Bone marrow (tissue), 2 donors: Measurements from ENCODE around the gene FOSL2.

Source experiments
- DNase-seq, 2 donors: peaks; one replicate each; lab custom pipeline; 2025; lab: John Stamatoyannopoulos, UW

Gene FOSL2

GRCh38 chr2:28451793-28452533, 59.3 kb downstream of the FOSL2 start:
- no peak for DNase-seq

DNA sequence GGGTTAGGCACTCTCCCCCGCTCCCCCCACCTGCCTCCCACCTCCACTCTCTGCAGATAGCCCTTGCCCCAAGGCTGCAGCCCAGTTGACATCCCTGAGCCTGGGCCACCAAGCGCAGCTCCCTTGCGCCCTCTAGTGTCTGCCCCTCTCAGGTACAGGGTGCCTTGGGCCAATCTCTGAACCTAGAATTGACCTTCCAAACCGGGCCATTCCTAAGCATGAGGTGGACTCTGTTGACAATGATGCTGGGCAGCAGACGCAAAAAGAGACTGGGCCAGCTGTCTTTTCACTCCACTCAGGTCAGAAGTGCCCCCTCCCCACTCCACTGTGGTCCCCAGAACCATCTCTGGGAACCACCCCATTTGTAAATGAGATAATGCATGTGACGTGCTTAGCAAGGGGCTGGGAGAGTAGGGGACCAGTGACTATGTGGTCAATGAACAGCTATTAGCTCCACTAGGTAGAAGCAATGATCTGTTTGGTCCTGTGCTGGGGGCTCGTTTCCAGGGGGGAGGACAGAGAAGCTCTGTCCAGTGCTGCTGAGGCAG, 60.0 kb downstream of the FOSL2 start:
- DNase-seq, result peak; percentile 34 to 63

DNA sequence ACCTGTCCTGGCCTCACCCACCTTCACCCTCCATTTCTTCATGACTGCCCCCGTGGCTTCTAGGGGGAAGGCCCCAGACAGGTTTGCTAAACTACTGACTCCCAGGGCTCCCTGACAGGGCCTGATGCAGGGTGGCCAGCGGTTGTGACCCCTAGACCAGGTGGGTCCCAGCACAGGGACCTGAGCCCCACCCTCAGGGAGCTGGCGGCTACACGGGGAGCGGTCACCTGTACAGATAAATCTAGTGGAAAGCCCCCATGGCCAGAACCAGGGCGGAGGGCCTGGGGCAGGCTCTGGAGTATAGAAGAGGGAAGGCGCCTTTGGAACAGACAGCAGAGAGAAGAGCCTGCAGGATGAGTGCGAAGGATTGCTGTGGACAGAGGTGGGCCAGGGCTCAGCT, 60.7 kb downstream of the FOSL2 start:
- no peak for DNase-seq

GRCh38 chr2:28454016-28454930, 61.6 kb downstream of the FOSL2 start:
- no peak for DNase-seq

DNA sequence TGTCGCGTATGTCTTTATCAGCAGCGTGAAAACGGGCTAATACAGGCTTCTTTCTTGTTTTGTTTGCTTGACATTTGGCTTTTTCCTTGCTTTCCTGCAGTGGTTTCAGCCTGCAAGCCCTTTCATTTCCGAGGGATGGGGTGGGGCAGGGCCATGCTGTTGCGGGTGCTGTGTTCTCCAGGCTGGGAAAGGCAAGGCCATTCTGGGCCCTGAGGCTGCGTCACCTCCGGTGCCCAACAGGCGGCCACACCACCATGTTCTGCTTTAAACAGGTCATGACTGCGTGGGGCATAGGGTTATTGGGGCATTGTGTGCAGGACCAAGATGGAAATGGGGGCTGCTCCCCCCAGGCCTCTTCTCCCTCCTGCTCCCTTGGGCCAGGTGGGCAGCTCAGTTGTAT, 64.6 kb downstream of the FOSL2 start:
- no peak for DNase-seq

DNA sequence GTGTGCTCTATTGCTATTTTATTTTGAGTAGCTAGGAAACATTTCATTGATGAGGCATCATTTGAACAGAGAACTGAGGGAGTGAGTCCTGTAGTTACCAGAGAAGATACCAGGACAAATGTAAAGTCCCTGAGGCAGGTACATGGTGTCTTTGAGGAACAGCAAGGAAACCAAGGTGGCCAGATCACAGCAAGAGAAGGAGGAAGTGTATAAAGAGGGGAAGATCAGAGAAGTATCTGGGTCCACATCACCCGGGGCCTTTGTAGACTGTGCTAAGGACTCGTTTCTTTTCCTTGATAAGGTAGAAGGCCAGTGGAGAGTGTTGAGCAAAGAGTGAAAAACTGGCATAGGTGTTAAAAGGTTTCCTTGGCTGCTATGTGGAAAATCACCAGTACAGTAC, 68.4 kb downstream of the FOSL2 start:
- DNase-seq, result no peak

DNA sequence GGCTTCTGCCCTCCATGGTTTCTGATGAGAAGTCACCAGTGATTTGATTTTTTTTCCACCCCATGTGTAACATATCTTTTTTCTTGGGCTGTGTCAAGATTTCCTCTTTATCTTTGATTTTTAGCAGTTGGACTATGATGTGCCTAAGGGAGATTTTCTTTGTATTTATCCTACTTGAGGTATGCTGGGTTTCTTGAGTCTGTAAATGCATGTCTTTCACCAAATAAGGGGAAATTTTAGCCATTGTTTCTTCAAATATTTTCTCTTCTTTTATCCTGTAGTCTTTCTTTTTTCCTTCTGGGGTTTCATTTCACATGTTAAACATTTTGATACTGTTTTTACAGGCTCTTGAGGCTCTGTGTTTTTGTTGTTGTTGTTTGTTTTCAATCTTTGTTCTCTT, 69.5 kb downstream of the FOSL2 start:
- no peak for DNase-seq

DNA sequence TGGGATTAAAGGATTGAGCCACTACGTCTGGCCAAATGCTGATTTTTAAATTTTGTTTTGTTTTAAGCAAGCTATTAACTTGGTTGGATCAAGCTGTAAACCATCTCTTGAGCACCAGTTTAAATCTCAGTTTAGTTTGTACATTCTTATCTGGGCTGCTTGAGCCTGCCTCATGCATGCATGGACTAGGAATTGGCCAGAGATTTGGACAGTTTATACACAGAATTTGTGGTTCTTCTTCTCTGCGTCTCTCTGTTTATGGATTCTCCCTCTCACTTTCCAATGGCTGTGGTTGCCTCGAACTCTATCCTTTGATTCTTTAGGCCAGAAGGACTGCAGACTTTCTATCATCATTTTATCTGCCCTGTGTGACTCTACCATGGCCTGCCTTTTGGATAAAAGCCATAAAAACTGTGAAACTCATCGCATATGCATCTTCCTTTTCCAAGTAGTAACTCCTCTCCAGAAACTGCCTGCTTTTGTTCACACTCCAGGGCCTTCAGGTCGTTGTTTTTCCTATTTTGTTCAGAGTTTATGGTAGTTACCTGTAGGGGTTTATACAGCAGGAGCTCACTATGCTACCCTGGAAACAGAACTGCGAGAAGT, 70.7 kb downstream of the FOSL2 start:
- no peak for DNase-seq

DNA sequence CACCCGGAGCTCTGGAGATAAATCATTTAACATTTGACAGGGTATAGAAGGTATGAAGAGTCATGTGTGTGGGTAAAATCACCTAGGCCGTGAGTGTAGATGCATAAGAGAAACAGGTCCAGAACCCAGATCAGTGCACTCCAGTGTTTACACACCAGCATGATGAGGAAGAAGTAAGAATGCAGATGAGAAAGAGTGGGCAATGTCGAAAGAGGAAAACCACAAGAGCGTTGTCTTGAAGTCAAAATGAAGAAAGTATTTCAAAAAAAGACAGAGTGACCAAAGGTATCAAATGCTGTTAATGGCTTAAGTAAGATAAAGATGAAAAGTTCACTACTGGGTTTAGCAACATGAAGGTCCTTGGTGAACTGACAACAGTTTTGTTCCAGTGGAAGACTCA, 71.2 kb downstream of the FOSL2 start:
- DNase-seq, result no peak

- DNase-seq, result no peak
These were observed 72.7 kb downstream of the FOSL2 start for GRCh38 chr2:28465148-28465885.
